ENCODE data around the gene ANKRD27.
"Not testable (repeated sequence)": the region's sequence is repeated elsewhere in the genome, so short reads cannot be mapped to it uniquely, and the experiment has no call there.

GRCh38 chr19:32572700-32573491, 102.1 kb downstream of the ANKRD27 start:
- TF ChIP-seq CTCF (IDR thresholded peaks at IDR 0.05); POLR2AphosphoS5 (IDR thresholded peaks at IDR 0.05; ENCODE audit: insufficient read depth in 1 of 2, low read depth in 1 of 2): not testable (repeated sequence)
